ENCODE data around the gene GPN2. TPM values are rescaled to one million over a fixed set of nuclear protein-coding genes. Genes with fewer than 3 reads are reported as not detected.

The GPN2 gene
- total RNA-seq, 2 experiments from 2014 or later, result 25.9 to 26.9 TPM

- Mint-ChIP-seq H3K27me3 (peaks cover 5% of the 10 kb centered on the region), H3K36me3 (ENCODE audit: low read depth) (no peaks in the 10 kb centered on the region)
Measured at GRCh38 chr1:26913754-26914619, 23.9 kb upstream of the GPN2 start, which contains the start of gene NR0B2. NR0B2 (minus strand) TSS chr1:26913975; CDS start chr1:26913940, 35 bp downstream.

DNA sequence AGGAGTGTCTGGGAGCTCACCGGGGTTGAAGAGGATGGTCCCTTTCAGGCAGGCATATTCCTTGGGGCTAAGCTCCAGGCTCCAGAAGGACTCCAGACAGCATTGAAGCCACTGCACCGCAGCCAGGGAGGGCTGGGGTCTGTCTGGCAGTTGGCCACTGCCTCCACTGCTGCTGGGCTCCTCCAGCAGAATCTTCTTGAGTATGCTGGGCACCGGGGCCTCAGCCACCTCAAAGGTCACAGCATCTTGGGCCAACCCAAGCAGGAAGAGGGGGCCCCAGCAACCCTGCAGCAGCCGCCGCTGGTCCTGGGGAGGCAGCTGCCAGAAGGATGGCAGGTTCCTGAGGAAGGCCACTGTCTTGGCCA, 23.3 kb upstream of the GPN2 start:
- Mint-ChIP-seq H3K4me3 (no peak overlapping the region), H3K27ac (no peak overlapping the region), H3K4me1 (no peaks in the 10 kb centered on the region), H3K27me3 (peaks cover 5% of the 10 kb centered on the region), H3K36me3 (ENCODE audit: low read depth) (no peaks in the 10 kb centered on the region), H3K9me3 (no peaks in the 10 kb centered on the region)
- ChIA-PET CTCF (interaction anchor here (0.7 to 1.0 kb wide), 3 partner anchors 12 to 113 kb away, joined by 3 read pairs; no protein-coding TSS in a partner anchor), POLR2A (no interaction called here)
- DNase-seq, result no peak

More at GRCh38 chr1:26913754-26914619, 23.9 kb upstream of the GPN2 start, which contains the start of gene NR0B2:
- Mint-ChIP-seq H3K27ac (no peak within 1 kb of the TSS), H3K4me3 (no peak within 1 kb of the TSS), H3K4me1 (no peaks in the 10 kb centered on the region), H3K9me3 (no peaks in the 10 kb centered on the region)
- no peak for DNase-seq
- CTCF ChIA-PET, result interaction anchor here (0.7 kb wide), 1 partner anchor 113 kb away, joined by 3 read pairs; no protein-coding TSS in a partner anchor
- POLR2A ChIA-PET, result no interaction called here

- no peaks in the 10 kb centered on the region for H3K4me1 Mint-ChIP-seq
- no peak overlapping the region for H3K4me3 Mint-ChIP-seq
- no peak overlapping the region for H3K27ac Mint-ChIP-seq
- no peaks in the 10 kb centered on the region for H3K36me3 Mint-ChIP-seq (ENCODE audit: low read depth)
- H3K27me3 Mint-ChIP-seq, result peaks cover 5% of the 10 kb centered on the region
- ChIA-PET POLR2A (no interaction called here), CTCF (interaction anchor here (1.0 kb wide), 1 partner anchor 83 kb away, joined by 3 read pairs; no protein-coding TSS in a partner anchor)
- no peak for DNase-seq
- no peaks in the 10 kb centered on the region for H3K9me3 Mint-ChIP-seq
Measured at GRCh38 chr1:26912147-26912490, 22.0 kb upstream of the GPN2 start.

DNA sequence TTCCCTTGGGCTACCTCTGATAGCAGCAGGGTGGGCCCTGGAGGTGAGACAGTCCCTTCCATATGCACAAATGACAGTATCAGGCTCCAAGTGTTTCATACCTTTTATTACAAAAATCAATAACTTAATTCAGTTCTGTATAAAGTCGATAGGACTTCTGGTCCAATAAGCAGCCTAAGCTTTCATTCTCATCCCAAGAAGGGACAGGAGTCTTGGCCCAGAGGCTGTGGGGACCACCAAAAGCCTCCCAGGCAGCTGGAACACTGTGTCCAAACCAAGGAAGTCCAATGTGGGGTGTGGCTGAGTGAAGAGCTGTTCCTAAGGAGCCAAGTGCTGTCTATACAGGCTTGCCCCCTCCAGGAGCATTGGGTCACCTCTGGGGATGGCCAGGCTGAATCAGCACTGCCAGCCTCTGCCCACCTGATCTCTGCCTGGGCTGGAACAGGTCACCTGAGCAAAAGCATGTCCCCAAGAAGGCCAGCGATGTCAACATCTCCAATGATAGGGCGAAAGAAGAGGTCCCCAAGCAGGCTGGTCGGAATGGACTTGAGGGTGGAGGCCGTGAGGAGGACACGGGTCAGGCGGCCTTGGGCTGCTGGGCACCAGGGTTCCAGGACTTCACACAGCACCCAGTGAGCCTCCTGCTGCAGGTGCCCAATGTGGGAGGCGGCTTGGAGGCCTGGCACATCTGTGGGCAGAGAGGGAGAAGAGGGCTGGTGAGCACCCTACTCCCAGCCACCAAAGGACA, 21.5 kb upstream of the GPN2 start:
- Mint-ChIP-seq H3K9me3 (no peaks in the 10 kb centered on the region), H3K4me3 (no peak overlapping the region), H3K4me1 (no peaks in the 10 kb centered on the region), H3K36me3 (ENCODE audit: low read depth) (no peaks in the 10 kb centered on the region), H3K27ac (no peak overlapping the region), H3K27me3 (peaks cover 5% of the 10 kb centered on the region)
- CTCF ChIA-PET, result interaction anchor here (1.4 kb wide), 1 partner anchor 21 kb away, joined by 3 read pairs; the partner anchor contains the start of gene GPN2
- POLR2A ChIA-PET, result no interaction called here
- DNase-seq, result no peak

GRCh38 chr1:26910343-26911160, 20.5 kb upstream of the GPN2 start:
- CTCF ChIA-PET, result interaction anchor here (0.6 to 1.4 kb wide), 2 partner anchors 20 to 267 kb away, joined by 3 to 4 read pairs; partner anchors contain the start of gene GPN2
- no peak overlapping the region for H3K27ac Mint-ChIP-seq
- DNase-seq, result no peak
- H3K36me3 Mint-ChIP-seq (ENCODE audit: low read depth), result no peaks in the 10 kb centered on the region
- no peak overlapping the region for H3K4me3 Mint-ChIP-seq
- H3K9me3 Mint-ChIP-seq, result no peaks in the 10 kb centered on the region
- POLR2A ChIA-PET, result no interaction called here
- peaks cover 5% of the 10 kb centered on the region for H3K27me3 Mint-ChIP-seq
- H3K4me1 Mint-ChIP-seq, result no peaks in the 10 kb centered on the region

- DNase-seq, result no peak
- no peaks in the 10 kb centered on the region for H3K36me3 Mint-ChIP-seq (ENCODE audit: low read depth)
- H3K27me3 Mint-ChIP-seq, result peaks cover 5% of the 10 kb centered on the region
- no peaks in the 10 kb centered on the region for H3K4me1 Mint-ChIP-seq
- no peak overlapping the region for H3K27ac Mint-ChIP-seq
- H3K4me3 Mint-ChIP-seq, result no peak overlapping the region
- POLR2A ChIA-PET, result no interaction called here
- CTCF ChIA-PET, result interaction anchor here (0.6 kb wide), 1 partner anchor 266 kb away, joined by 4 read pairs; no protein-coding TSS in a partner anchor
- no peaks in the 10 kb centered on the region for H3K9me3 Mint-ChIP-seq
Measured at GRCh38 chr1:26909951-26910342, 19.9 kb upstream of the GPN2 start.

DNA sequence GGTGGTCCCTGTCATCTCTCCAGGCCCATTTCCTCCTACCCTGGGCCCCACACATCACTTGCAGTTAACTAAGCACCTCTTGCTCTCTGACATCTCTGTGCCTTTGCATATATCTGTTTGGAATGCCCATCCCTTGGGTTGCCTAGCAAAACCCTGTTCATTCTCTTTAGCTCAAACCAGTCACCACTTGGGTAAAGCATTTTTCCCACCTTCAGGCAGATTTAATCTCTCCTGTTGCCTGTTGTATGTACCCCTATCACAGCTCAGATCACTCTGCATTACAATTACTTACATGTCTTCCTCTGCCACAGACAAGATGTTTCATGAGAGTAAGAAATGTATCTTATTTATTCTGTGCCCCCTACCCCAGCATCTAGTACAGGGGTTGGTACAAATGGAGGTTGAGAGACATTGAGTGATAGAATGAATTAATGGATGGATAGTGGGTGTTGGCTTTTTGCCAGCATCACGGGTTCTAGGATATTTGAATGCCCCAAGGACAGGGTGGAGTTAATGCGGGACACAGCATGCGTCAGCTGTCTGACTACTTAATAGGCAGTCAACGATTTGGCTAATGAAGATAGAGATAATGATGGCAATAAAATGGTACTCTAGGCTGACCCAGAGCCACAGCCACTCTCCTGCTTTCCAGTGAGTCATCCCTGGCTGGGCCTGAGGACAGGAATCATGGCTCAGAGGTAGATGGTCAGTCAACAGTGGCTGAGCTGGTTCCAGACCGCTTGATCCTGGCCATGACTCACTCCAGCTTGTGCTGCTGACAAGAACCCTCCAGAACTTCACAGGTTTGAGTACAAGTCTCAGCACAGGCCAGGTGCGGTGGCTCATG, 17.2 kb upstream of the GPN2 start:
- Mint-ChIP-seq H3K4me3 (no peak overlapping the region), H3K27ac (no peak overlapping the region), H3K4me1 (peaks cover under 1% of the 10 kb centered on the region), H3K36me3 (ENCODE audit: low read depth) (no peaks in the 10 kb centered on the region), H3K9me3 (no peaks in the 10 kb centered on the region), H3K27me3 (peaks cover 5% of the 10 kb centered on the region)
- POLR2A ChIA-PET, result no interaction called here
- CTCF ChIA-PET, result interaction anchor here (1.3 kb wide), 1 partner anchor 21 kb away, joined by 4 read pairs; no protein-coding TSS in a partner anchor
- no peak for DNase-seq

DNA sequence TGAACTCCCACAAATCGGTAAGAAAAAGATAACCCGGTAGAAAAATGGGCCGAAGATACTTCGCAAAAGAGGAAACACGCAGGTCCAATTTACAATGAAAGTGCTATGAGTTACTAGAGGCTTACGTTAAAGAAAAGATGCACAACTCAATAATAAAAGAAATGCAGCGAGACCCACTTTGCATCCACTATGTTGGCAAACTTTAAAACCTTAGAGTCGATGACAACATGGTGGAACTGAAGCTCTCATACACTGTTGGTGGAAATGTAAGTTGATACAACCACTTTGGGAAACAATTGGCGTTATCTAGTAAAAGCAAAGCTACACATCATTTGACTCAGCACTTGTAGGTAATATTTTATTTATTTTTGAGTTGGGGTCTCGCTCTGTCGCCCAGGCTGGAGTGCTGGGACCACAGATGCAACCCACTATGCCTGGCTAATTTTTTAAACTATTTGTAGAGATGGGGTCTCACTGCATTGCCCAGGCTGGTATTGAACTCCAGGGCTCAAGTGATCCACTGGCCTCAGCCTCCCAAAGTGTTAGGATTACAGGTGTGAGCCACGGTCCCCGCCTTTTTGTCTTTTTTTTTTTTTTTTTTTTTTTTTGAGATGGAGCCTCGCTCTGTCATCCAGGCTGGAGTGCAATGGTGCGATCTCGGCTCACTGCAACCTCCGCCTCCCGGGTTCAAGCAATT, 10.9 kb upstream of the GPN2 start:
- H3K27ac Mint-ChIP-seq, result peak overlapping the region; percentile 99
- POLR2A ChIA-PET, result interaction anchor here (0.6 to 1.5 kb wide), 3 partner anchors 10 to 931 kb away, joined by 3 to 5 read pairs (median 3); no protein-coding TSS in a partner anchor
- peak overlapping the region; percentile 91 for H3K4me3 Mint-ChIP-seq
- no peak for DNase-seq
- CTCF ChIA-PET, result interaction anchor here (0.8 to 2.7 kb wide), 6 partner anchors 10 to 129 kb away, joined by 3 to 11 read pairs (median 3); partner anchors contain the start of gene GPN2
- H3K9me3 Mint-ChIP-seq, result no peaks in the 10 kb centered on the region
- peaks cover 10% of the 10 kb centered on the region for H3K36me3 Mint-ChIP-seq (ENCODE audit: low read depth)
- peaks cover 35% of the 10 kb centered on the region for H3K4me1 Mint-ChIP-seq
- H3K27me3 Mint-ChIP-seq, result no peaks in the 10 kb centered on the region

DNA sequence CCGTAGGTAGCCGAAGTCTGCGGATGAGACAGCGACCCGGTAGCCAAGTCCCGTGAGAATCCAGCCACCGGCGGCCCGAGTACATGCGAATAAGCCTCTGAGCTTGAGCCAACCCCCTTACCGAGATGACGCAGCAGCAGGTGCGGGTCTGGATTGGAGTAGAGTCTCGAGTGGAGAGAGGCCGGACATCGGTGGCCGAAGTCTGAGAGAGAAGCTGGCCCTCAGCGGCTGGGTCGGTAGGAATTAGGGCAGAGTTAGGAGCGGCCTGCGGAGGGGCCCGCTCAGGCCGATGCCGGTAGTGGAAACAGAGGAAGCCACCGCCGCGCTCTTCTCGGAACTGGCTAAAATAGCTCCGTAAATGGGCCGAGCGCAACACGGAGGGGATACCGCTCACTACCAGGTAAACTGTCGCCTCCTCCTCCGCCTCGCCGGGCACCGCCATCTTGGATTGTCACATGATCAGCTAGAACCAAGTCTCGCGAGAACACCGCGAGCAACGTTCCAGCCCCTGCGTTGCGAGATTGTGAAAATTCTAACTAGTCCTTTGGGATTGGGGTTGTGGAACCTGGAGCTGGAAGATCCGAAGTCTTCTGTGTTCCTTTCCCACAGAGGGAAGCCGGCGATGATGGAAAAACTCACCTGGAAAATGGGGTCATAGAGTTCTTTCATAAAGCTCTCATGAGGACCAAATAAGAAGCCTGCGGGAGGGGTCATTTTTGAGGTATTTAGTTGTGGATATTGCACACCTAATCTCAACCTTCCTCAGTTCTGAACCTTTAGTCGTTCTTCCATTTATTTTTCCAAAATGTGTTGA, 10.1 kb upstream of the GPN2 start, which contains the start of gene GPATCH3:
Gene GPATCH3 (minus strand): TSS at position 467 of the 814 bp plus-strand sequence. CDS start 25 bp downstream, at position 442.
- POLR2A ChIA-PET, result interaction anchor here (0.6 to 1.5 kb wide), 3 partner anchors 9 to 932 kb away, joined by 3 to 5 read pairs (median 3); no protein-coding TSS in a partner anchor
- Mint-ChIP-seq H3K36me3 (ENCODE audit: low read depth) (peaks cover 12% of the 10 kb centered on the region), H3K27me3 (no peaks in the 10 kb centered on the region), H3K4me1 (peaks cover 35% of the 10 kb centered on the region), H3K9me3 (no peaks in the 10 kb centered on the region), H3K27ac (peak within 1 kb of the TSS; percentile 99), H3K4me3 (peak within 1 kb of the TSS; percentile 91)
- CTCF ChIA-PET, result interaction anchor here (0.8 to 2.7 kb wide), 6 partner anchors 10 to 128 kb away, joined by 3 to 11 read pairs (median 3); partner anchors contain the start of gene GPN2
- DNase-seq, result peak; percentile 94

DNA sequence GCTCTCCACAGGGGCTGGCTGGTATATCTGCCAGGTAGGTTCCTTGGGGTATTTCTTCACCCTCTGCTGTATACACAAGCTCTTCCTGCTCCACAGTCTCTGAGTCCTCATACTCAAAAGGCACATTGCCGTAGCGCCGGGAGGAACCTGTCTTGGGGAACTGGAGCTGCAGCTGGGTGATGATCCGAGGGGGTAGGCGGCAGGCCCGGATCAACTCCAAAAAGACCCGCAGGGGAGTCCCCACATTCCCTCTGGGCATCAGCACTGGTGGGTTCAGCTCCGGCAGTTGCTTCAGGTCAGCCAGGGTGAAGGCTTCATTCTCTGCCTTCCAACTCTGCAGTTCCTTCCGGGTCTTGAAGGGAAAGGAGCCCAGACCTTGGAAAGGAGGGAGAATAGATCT, 7.3 kb upstream of the GPN2 start:
- H3K36me3 Mint-ChIP-seq (ENCODE audit: low read depth), result peaks cover 29% of the 10 kb centered on the region
- ChIA-PET CTCF (interaction anchor here (0.6 to 0.7 kb wide), 2 partner anchors 10 to 91 kb away, joined by 3 read pairs; no protein-coding TSS in a partner anchor), POLR2A (no interaction called here)
- no peaks in the 10 kb centered on the region for H3K27me3 Mint-ChIP-seq
- H3K4me3 Mint-ChIP-seq, result no peak overlapping the region
- no peaks in the 10 kb centered on the region for H3K9me3 Mint-ChIP-seq
- no peak for DNase-seq
- peaks cover 38% of the 10 kb centered on the region for H3K4me1 Mint-ChIP-seq
- no peak overlapping the region for H3K27ac Mint-ChIP-seq

All from activated CD4-positive, alpha-beta T cell treated with anti-CD3 and anti-CD28 coated beads, Interleukin-2, amount 10 ng/mL, durations not matched to agents 7 days and 5 days (primary cell).